B cell (primary cell): ENCODE results near the gene OSBPL1A.

Source experiments
- CTCF ChIP-seq: fragments of 200-600 bp; IDR thresholded peaks from one replicate; pipeline ENCODE4 v1.8.0; 2022; ENCODE audit warnings: antibody characterized with exemption, mild to moderate bottlenecking
- EZH2 ChIP-seq: IDR thresholded peaks from 2 replicates; pipeline ENCODE4 v1.6.1; 2012; ENCODE audit warnings: borderline replicate concordance, low read depth, mild to moderate bottlenecking, moderate library complexity, low read length; ENCODE audit not compliant: insufficient read depth, poor library complexity, severe bottlenecking

DNA sequence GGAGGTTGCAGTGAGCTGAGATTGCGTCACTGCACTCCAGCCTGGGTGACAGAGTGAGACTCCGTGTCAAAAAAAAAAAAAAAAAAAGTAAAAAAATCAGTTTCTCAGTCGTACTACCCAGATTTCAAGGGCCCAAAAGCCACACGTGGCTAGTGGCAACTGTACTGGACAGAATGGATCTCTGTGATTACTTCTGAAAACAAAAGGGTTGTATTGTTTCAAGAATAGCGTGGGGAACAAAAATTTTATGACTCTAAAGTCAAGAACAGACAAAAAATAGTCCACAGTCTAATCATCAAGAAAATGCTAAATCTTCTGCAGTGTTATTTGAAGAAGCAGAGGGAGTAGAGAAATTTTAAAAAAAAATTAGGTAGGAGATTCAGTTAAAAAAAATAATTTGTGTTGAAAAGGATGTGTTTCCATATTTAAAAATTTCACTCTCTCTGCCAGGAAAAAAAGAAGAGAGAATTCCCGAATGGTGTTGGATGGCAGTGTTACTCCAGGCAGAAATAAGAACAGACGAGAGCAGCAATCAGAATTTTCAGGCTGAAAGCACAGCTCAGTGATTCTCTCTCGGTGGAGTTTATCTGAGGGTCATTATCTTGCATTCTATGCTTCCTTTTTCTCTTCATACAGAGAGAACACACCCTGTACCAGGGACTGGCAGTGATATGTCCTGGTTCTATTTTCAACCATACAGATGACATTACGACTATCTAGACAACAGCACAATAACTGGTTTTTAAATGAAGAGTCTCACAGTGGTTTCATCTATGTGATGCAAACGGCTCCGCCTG is 196.9 kb downstream of the OSBPL1A start:
- no peak for TF ChIP-seq CTCF
- no peak for TF ChIP-seq EZH2
